Esophagus muscularis mucosa (tissue), 4 donors: ENCODE data around the gene PRCP. TPM values are rescaled to one million over a fixed set of nuclear protein-coding genes. Genes with fewer than 3 reads are reported as not detected.

ENCODE experiments used
- DNase-seq: peaks from one replicate; pipeline ENCODE4 v3.0.0-alpha.2; 2017; ENCODE audit errors: extremely low spot score
- H3K27ac ChIP-seq, 4 donors: fragments of 200-600 bp; sonication (generic); replicated peaks in 1 of 4; 1 replicate in 3 of 4; 2 replicates in 1 of 4; pipeline ENCODE4 v1.5.1; 2016 to 2019; ENCODE audit warnings: mild to moderate bottlenecking in 1 of 4
- H3K27me3 ChIP-seq, 4 donors: fragments of 200-600 bp; sonication (generic); one replicate each; pipeline versions ENCODE4 v1.5.1 to v1.6.0; 2016 to 2019
- H3K36me3 ChIP-seq, 4 donors: fragments of 200-600 bp; sonication (generic); one replicate each; pipeline ENCODE4 v1.5.1; 2016 to 2019
- H3K4me1 ChIP-seq, 4 donors: fragments of 200-600 bp; sonication (generic); one replicate each; pipeline ENCODE4 v1.5.1; 2016 to 2019
- H3K4me3 ChIP-seq, 4 donors: fragments of 200-600 bp; sonication (generic); 1 replicate in 2 of 4; 2 replicates in 2 of 4; pipeline ENCODE4 v1.5.1; 2016 to 2019; ENCODE audit warnings: mild to moderate bottlenecking in 4 of 4, moderate library complexity in 1 of 4
- H3K9me3 ChIP-seq, 4 donors: fragments of 200-600 bp; sonication (generic); 1 replicate in 3 of 4; 2 replicates in 1 of 4; pipeline ENCODE4 v1.5.1; 2016 to 2019
- CTCF ChIP-seq, 3 experiments: fragments of 200-600 bp in 2 of 3; fragments of 450-650 bp in 1 of 3; sonication (generic) in 2 of 3; IDR thresholded peaks; one replicate each; pipeline ENCODE4 v1.5.1; 2017 to 2019; ENCODE audit warnings: antibody characterized with exemption in 3 of 3, mild to moderate bottlenecking in 2 of 3, moderate library complexity in 1 of 3
- EP300 ChIP-seq: sonication (generic); formaldehyde crosslinking; IDR thresholded peaks from one replicate; pipeline ENCODE4 v1.6.1; 2017; ENCODE audit warnings: antibody characterized with exemption
- POLR2A ChIP-seq: fragments of 450-650 bp; IDR thresholded peaks from one replicate; pipeline ENCODE4 v1.6.1; 2017; ENCODE audit warnings: antibody characterized with exemption, moderate library complexity, mild to moderate bottlenecking, low read depth
- POLR2AphosphoS5 ChIP-seq, 2 donors: sonication (generic); formaldehyde crosslinking; IDR thresholded peaks; one replicate each; pipeline ENCODE4 v1.6.1; 2017; ENCODE audit warnings: antibody characterized with exemption in 2 of 2
- WGBS: methylation state at CpG from one replicate; pipeline ENCODE4 v1.1.5; 2018; 5-methylcytosine and 5-hydroxymethylcytosine counted together
- intact Hi-C: fragments of 100-400 bp; cut with DNase I; formaldehyde crosslinking; loops from one replicate; pipeline ENCODE4 v1.15.1; 2023
- total RNA-seq, 4 donors: library from RNA; depleted of rRNA; stranded (reverse); fragments of >200 nt; gene quantifications; one replicate each; pipeline versions ENCODE4 v1.1.0 to v1.2.1, GENCODE V29; 2016

Gene PRCP
- total RNA-seq, 4 donors from 2014 or later = 29.1 to 46.2 (median 35.0) TPM

- Histone ChIP-seq H3K27me3 (no peaks in the 10 kb centered on the region), H3K4me3 (no peak overlapping the region), H3K36me3 (peaks cover 3 to 38% (median 20%) of the 10 kb centered on the region in 4 donors), H3K4me1 (no peaks in the 10 kb centered on the region), H3K27ac (no peak overlapping the region), H3K9me3 (no peaks in the 10 kb centered on the region)
- TF ChIP-seq POLR2A (no peak), POLR2AphosphoS5 (IDR thresholded peaks at IDR 0.05) (no peak), CTCF (IDR thresholded peaks at IDR 0.05) (no peak), EP300 (no peak)
- intact Hi-C loops = no loop called here
- 95% methylated on average over 1 of the region's 1 CpG for WGBS
- DNase-seq = no peak
Measured at GRCh38 chr11:82830746-82831145, 69.5 kb downstream of the PRCP start.

- H3K27me3 ChIP-seq = no peaks in the 10 kb centered on the region
- H3K27ac ChIP-seq = no peak overlapping the region
- H3K4me1 ChIP-seq = peaks cover 0 to 5% (median 4%) of the 10 kb centered on the region in 4 donors
- no peaks in the 10 kb centered on the region for H3K9me3 ChIP-seq
- 84% methylated on average over 1 of the region's 1 CpG for WGBS
- intact Hi-C loops = no loop called here
- no peak for TF ChIP-seq POLR2AphosphoS5 (IDR thresholded peaks at IDR 0.05)
- no peak for TF ChIP-seq CTCF (IDR thresholded peaks at IDR 0.05)
- TF ChIP-seq POLR2A = no peak
- no peak for TF ChIP-seq EP300
- H3K36me3 ChIP-seq = peaks cover 0 to 31% (median 10%) of the 10 kb centered on the region in 4 donors
- no peak for DNase-seq
- H3K4me3 ChIP-seq = no peak overlapping the region
Measured at GRCh38 chr11:82829101-82829500, 71.1 kb downstream of the PRCP start.

DNA sequence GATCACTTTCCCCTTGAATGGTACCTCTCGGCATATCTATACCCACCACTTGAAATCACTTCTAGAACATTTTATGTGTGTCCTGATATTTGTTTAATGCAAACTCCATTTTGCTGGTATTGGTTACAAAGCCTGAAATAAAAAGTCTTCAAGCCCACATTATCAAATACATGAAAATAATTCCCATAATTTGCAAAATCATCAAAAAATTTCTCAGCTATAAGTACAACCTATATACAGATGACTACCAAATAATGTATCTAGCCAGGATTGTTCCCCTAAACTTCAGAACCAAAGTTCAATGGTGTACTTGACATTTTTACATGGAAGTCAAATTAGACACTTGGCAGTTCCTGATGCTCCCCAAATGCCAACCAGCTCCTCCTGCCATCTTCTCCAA, 71.8 kb downstream of the PRCP start:
- Histone ChIP-seq H3K4me1 (peaks cover 5 to 11% (median 11%) of the 10 kb centered on the region in 4 donors), H3K9me3 (no peaks in the 10 kb centered on the region), H3K36me3 (peaks cover 0 to 24% (median 6%) of the 10 kb centered on the region in 4 donors), H3K27ac (no peak overlapping the region), H3K27me3 (no peaks in the 10 kb centered on the region), H3K4me3 (no peak overlapping the region)
- TF ChIP-seq POLR2A = no peak
- no peak for TF ChIP-seq EP300
- TF ChIP-seq CTCF (IDR thresholded peaks at IDR 0.05) = no peak
- TF ChIP-seq POLR2AphosphoS5 (IDR thresholded peaks at IDR 0.05) = no peak
- DNase-seq = no peak
- 100% methylated on average over 1 of the region's 1 CpG for WGBS
- intact Hi-C loops = no loop called here

- H3K4me3 ChIP-seq = no peak overlapping the region
- H3K36me3 ChIP-seq = peaks cover 0 to 9% (median 0%) of the 10 kb centered on the region in 4 donors
- H3K4me1 ChIP-seq = peaks cover 7 to 23% (median 21%) of the 10 kb centered on the region in 4 donors
- H3K9me3 ChIP-seq = no peaks in the 10 kb centered on the region
- no peak for TF ChIP-seq CTCF (IDR thresholded peaks at IDR 0.05)
- TF ChIP-seq POLR2AphosphoS5 (IDR thresholded peaks at IDR 0.05) = no peak
- no peak for TF ChIP-seq POLR2A
- no peak for TF ChIP-seq EP300
- DNase-seq = no peak
- intact Hi-C loops = no loop called here
- H3K27me3 ChIP-seq = no peaks in the 10 kb centered on the region
- H3K27ac ChIP-seq = no peak overlapping the region
Measured at GRCh38 chr11:82826526-82826925, 73.7 kb downstream of the PRCP start.
